ENCODE measurements around the gene BLID. TPM values are rescaled to one million over a fixed set of nuclear protein-coding genes. Genes with fewer than 3 reads are reported as not detected.

BLID gene
- total and polyA plus RNA-seq, 2 of the 8 experiments (the other 6 are each of a cell fraction or from before 2014, with no cell fraction given), result not detected

GRCh38 chr11:122099374-122100036 is 16.5 kb downstream of the BLID start:
- Histone ChIP-seq H2BK15ac (ENCODE audit: low read length) (no peak overlapping the region), H2BK5ac (ENCODE audit: low read depth, low read length) (no peak overlapping the region), H4K8ac (ENCODE audit: extremely low read depth, insufficient read depth, low read length) (no peak overlapping the region), H3K14ac (ENCODE audit: insufficient read length) (no peak overlapping the region), H4K20me1 (replicated peaks in 1 of 2; ENCODE audit: control insufficient read depth in 1 of 2, insufficient read depth in 2 of 2, low read length in 2 of 2) (no peaks in the 10 kb centered on the region), H3K18ac (ENCODE audit: extremely low read depth, low read length) (no peak overlapping the region), H3K4me1 (replicated peaks in 1 of 4; ENCODE audit: control insufficient read depth in 3 of 4, insufficient read depth in 4 of 4, low read length in 3 of 4) (peaks cover 2 to 13% (median 4%) of the 10 kb centered on the region in 4 experiments; a peak in 6 of 7 replicates), H3K9ac (replicated peaks in 1 of 4; ENCODE audit: extremely low read depth in 1 of 4, low read depth in 3 of 4, low read length in 3 of 4) (no peak overlapping the region), H3K27me3 (replicated peaks in 1 of 4; ENCODE audit: control insufficient read depth in 3 of 4, extremely low read depth in 1 of 4, insufficient read depth in 3 of 4, low read length in 3 of 4) (peaks cover 0 to 15% (median 12%) of the 10 kb centered on the region in 4 experiments; a peak in 6 of 7 replicates), H3K79me1 (ENCODE audit: low read depth, low read length) (no peaks in the 10 kb centered on the region), H3K23ac (ENCODE audit: insufficient read length) (no peak overlapping the region), H2BK12ac (ENCODE audit: low read depth, low read length) (0 out of 2 replicates have a peak overlapping the region, but pooled peaks have one; percentile 4), H2BK20ac (ENCODE audit: low read length) (no peak overlapping the region; the same call in 1 of the 2 replicates), H3K79me2 (ENCODE audit: control insufficient read depth in 1 of 2, insufficient read depth in 2 of 2, low read length in 2 of 2) (no peaks in the 10 kb centered on the region), H2AFZ (ENCODE audit: low read length) (no peak overlapping the region), H3K4ac (replicated peaks; ENCODE audit: insufficient read length, low read depth, low read length) (no peak overlapping the region), H4K5ac (ENCODE audit: insufficient read length, low read depth, low read length) (no peak overlapping the region), H3K4me3 (ENCODE audit: extremely low read depth in 1 of 4, insufficient read depth in 2 of 4, low read depth in 3 of 4, low read length in 4 of 4) (peak overlapping the region; percentile 28 to 58 (median 36); a peak in 4 of 8 replicates), H3K9me3 (ENCODE audit: insufficient read depth in 2 of 2, low read depth in 1 of 2, low read length in 1 of 2) (no peaks in the 10 kb centered on the region), H4K91ac (replicated peaks; ENCODE audit: insufficient read length, low read length) (no peak overlapping the region), H2AK5ac (ENCODE audit: low read depth, low read length) (no peak overlapping the region), H3K36me3 (ENCODE audit: control insufficient read depth in 2 of 4, insufficient read depth in 4 of 4, low read length in 3 of 4) (no peaks in the 10 kb centered on the region), H2BK120ac (replicated peaks; ENCODE audit: low read depth, low read length) (no peak overlapping the region), H3K27ac (ENCODE audit: low read depth, low read length) (no peak overlapping the region), H3K56ac (replicated peaks; ENCODE audit: insufficient read length, low read depth, low read length) (no peak overlapping the region), H3K4me2 (ENCODE audit: insufficient read depth in 1 of 2, low read depth in 2 of 2, low read length in 2 of 2) (peak overlapping the region; percentile 72 to 84), H3K23me2 (ENCODE audit: low read depth, low read length) (no peaks in the 10 kb centered on the region; the same call in 1 of the 2 replicates)
- WGBS, 2 experiments (ENCODE audit: extremely low coverage in 1 of 2, insufficient coverage in 1 of 2, insufficient read length in 1 of 2, insufficient replicate concordance in 2 of 2, low coverage in 1 of 2, low lambda C conversion rate in 2 of 2, missing lambda C conversion rate in 1 of 2), result 65% methylated on average over 13 of the region's 13 CpGs; no CpG with 5 or more reads in 1 of the 2 experiments
- ChIA-PET CTCF (ENCODE audit: partially characterized antibody) (interaction anchor here (0.7 to 4.4 kb wide), 10 partner anchors 8 to 444 kb away, joined by 3 to 75 read pairs (median 3); partner anchors contain the start of gene BLID), POLR2A (ENCODE audit: partially characterized antibody) (no interaction called here)
- DNase-seq (ENCODE audit: low read depth in 1 of 2, low spot score in 2 of 2), result no peak
- no peak for FAIRE-seq
- TF ChIP-seq NRF1 (IDR thresholded peaks at IDR 0.05; ENCODE audit: low read depth, low read length) (no peak), POU5F1 (IDR thresholded peaks at IDR 0.05; ENCODE audit: low read depth, low read length) (no peak), ATF3 (IDR thresholded peaks at IDR 0.05; ENCODE audit: insufficient read depth, low read depth, low read length) (no peak)
